Measurements from ENCODE around the gene TOP3A. TPM values are rescaled to one million over a fixed set of nuclear protein-coding genes. Genes with fewer than 3 reads are reported as not detected.

TOP3A gene
- total RNA-seq, 1 donor from 2014 or later, result 38.6 TPM

DNA sequence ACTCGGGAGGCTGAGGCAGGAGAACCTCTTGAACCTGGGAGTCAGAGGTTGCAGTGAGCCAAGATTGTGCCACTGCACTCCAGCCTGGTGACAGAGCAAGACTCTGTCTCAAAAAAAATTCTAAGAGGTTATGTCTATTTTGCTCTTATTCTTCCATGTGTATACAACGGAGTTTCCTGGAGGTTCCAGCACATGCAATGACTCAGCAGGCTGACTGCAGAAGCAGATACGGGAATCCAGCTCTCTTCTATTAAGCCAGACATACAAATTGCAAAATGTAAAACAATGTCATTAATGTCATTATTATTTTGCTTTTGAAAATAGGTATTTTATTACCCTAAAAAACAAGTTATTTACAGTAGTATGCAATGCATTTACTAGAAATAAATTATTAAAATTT, 35.9 kb downstream of the TOP3A start:
- no peak for DNase-seq (ENCODE audit: extremely low read depth, low read depth, low spot score)

GRCh38 chr17:18277076-18277475, 37.7 kb downstream of the TOP3A start:
- DNase-seq (ENCODE audit: extremely low read depth, low read depth, low spot score), result no peak

DNA sequence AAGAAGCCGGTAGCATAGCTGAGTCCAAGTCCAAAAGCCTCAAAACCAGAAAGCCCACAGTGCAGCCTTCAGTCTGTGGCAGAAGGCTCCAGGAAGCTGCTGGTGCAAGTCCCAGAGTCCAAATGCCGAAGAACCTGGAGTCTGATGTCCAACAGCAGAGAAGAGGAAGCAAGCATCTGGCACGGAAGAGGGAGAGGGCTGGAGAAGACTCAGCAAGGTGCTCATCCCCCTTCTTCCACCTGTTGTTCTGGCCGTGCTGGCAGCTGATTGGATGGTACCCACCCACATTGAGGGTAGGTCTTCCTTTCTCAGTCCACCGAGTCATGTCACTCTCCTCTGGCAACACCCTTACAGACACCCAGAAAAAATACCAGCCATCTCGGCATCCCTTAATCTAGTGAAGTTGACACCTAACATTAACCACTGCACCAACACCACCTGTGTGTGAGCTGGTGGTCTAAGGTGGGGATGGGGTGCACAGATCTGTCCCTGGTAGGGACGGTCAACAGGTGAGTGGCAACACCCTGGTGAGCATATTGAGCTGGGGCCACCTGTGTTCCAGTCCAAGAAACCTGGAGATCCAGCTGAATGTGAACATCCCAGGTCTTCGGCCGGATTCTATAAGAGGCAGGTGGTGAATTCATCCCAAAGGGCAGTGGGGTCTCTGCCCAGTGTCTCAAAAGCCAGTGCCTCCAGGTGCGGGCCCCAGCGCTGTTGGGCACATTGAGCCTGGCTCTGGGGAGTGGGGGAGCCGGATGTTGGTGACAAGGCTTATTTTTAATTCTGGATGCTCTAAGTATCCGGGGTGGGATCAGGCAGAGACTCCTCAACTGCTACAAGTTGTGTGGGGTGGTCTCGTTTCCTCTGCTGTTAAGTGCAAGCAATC, 44.5 kb downstream of the TOP3A start:
- DNase-seq (ENCODE audit: extremely low read depth, low read depth, low spot score), result no peak

DNA sequence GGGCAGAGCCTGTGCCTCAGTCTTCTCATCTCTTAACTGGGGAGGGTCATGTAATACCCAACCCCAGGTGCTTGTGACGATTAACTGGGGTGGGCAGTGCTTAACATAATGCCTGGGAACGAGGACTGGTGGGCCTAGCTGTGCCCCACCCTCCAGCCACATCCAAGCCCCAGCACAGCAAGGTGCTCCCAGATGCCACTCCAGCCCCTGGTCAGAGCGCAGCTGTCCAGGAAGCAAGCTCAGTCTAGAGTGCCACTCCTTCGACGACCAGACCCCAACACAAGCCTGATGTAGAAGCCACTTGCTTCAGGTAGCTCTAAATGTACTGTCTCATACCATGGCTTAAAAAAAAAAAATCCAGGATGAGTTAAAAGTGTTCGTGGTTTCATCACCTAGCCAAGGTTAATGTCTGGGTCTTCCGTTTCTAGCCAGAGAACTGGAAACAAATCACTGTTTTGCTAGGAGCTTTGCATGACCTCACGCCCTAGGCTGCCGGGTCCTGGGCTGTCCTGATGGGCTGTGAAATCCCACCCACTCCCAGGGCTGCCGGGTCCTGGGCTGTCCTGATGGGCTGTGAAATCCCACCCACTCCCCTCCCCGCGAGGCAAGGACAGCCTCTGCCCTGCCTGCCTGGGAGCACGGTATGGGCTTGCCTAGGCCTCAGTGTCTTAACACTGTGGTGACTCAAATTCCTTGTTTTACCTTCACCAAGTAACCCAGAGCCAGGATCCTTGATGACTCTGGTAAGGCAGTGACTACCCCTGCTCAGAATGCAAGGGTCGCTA, 46.7 kb downstream of the TOP3A start:
- no peak for DNase-seq (ENCODE audit: extremely low read depth, low read depth, low spot score)

DNA sequence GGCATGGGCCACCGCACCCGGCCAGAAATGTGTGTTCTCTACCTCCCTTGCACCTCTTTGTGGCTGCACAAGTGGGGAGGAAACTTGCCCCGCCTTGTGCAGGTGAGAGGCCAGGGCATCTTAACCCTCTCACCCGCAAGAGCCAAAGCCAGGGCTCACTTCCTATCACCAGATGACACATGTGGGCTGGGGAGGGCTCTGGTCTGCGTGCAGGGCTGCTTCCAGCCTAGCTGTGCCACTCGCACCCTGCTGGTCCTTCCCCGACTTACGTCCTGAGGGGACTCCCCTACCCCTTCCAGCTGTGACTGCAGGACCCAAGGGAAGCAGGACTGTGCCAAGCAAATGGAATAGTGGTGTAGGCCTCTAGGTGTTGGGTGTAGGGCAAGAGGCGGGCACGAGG, 47.4 kb downstream of the TOP3A start:
- no peak for DNase-seq (ENCODE audit: extremely low read depth, low read depth, low spot score)

DNA sequence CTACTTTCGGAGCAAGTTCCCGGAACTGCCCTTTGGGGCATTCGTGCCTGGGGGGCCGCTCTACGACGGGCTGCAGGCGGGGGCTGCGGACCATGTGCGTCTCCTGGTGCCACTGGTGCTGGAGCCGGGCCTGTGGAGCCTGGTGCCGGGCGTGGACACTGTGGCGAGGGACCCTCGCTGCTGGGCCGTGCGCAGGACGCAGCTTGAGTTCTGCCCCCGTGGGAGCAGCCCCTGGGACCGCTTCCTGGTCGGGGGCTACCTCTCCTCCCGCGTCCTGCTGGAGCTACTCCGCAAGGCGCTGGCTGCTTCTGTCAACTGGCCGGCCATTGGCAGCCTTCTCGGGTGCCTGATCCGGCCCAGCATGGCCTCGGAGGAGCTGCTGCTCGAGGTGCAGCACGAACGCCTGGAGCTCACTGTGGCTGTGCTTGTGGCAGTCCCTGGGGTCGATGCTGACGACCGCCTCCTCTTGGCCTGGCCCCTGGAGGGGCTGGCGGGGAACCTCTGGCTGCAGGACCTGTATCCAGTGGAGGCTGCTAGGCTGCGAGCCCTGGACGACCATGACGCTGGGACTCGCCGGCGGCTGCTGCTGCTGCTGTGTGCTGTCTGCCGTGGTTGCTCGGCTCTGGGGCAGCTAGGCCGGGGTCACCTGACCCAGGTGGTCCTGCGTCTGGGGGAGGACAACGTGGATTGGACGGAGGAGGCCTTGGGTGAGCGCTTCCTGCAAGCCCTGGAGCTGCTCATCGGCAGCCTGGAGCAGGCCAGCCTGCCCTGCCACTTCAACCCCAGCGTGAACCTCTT, 50.7 kb downstream of the TOP3A start:
- DNase-seq (ENCODE audit: extremely low read depth, low read depth, low spot score), result no peak

DNA sequence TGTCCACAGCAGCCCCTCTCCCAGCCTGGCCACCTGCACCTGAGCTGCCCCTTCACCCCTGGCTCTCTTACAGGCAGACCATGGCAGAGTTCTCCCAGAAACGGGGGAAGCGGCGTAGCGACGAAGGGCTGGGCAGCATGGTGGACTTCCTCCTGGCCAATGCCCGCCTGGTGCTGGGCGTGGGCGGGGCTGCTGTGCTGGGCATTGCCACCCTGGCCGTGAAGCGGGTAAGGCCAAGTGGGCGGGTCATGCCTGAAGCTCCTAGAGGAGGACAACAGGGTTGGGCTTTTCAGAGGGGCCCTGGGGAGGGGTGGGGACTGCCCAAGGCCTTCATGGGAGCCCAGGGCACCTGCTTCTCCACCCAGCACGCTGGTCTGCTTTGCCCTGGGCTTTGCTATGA, 52.2 kb downstream of the TOP3A start:
- no peak for DNase-seq (ENCODE audit: extremely low read depth, low read depth, low spot score)

- no peak for DNase-seq (ENCODE audit: extremely low read depth, low read depth, low spot score)
Observed at GRCh38 chr17:18262111-18262510, 52.7 kb downstream of the TOP3A start.

- DNase-seq (ENCODE audit: extremely low read depth, low read depth, low spot score), result no peak
Observed at GRCh38 chr17:18261659-18262058, 53.1 kb downstream of the TOP3A start.

GRCh38 chr17:18261146-18261515, 53.7 kb downstream of the TOP3A start:
- no peak for DNase-seq (ENCODE audit: extremely low read depth, low read depth, low spot score)

GRCh38 chr17:18260332-18261145, 54.3 kb downstream of the TOP3A start, which contains the start of gene MIEF2:
MIEF2 (plus strand) TSS chr17:18260662; CDS start chr17:18262721, 2,059 bp downstream.
- DNase-seq (ENCODE audit: extremely low read depth, low read depth, low spot score), result peak; percentile 55

DNA sequence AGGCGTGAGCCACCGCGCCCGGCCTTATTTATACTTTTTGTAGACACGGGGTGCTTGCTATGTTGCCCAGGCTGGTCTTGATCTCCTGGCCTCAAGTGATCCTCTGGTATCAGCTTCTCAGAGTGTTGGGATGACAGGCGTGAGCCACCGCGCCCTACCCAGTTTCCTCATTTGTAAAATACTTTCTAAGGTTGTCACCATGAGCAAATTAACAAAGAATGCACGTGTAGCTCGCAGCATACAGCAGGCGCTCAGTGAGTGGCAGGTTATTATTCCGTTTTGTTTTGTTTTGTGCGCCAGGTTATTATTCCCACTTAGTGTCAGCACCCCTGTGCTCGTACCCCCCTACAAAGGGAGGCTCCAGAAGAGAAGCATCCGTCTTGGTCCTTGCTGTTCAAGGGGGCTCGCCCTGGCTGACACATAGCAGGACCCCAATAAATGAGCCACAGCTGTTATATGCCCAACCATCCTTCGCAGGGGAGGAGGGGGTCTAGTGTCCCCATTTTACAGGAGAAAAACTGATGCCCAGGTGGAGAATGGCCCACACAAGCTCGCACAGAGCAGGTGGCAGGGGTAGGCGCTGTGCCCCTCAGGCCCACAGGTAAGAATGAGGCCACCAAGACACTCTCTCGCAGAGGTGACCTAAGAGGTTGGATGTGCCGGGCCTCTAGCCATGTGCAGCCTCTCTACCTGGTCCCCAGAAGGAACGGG, 55.0 kb downstream of the TOP3A start:
- DNase-seq (ENCODE audit: extremely low read depth, low read depth, low spot score), result no peak

DNA sequence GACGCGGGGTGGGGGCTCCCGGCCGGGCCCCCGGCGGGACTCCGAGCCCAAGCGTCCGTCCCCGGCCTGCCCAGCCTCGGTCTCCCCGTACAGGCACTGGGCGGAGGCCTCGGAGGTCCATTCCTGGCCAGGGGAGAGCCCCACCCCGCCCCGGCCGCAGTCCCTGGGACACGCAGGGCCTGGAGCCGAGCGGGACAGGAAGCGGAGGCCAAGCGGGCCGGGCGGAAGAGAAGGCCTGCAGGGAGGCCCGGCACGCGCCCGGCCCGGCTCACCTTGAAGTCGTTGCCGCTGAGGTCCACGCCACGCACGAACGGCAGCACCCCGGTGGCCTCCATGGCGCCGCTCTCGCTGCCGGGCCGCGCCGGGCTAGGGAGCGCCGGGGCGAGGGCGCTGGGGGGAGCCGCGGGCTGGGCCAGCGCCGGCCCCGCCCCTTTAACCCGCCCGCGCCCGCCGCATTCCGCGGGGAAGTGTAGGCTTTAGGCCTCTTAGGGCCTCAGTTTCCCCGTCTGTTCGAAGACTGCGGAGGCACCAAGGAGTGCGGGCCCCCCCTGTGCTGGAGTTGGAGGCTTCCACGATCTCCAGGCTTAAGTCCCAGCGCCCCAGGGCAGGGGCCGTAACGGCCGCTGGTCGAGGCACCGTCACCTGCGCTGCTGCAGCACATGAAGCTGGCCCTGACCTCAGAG, 56.3 kb downstream of the TOP3A start, which contains the start of gene FLII:
Gene FLII, minus strand, starts transcription at position 383 of the 683 bp plus-strand sequence. Its CDS starts 48 bp downstream, at position 335.
- no peak for DNase-seq (ENCODE audit: extremely low read depth, low read depth, low spot score)

DNA sequence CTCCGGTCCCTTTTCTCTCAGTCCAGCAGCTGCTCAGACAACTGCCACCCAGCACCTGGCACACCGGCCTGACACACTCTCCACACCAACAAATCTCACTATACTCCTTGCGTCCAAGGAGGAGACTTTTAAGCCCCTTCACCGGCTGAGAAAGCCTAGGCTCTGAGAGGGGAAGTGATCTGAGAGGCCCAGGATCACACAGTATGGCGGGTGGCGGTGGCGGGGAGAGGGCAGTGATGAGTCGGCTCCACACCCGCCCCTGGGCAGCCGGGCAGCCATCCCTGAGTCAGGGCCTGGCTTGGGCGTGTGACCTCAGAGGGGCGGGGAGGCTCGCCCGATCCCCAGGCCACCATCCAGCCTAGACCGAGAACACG, 56.8 kb downstream of the TOP3A start:
- no peak for DNase-seq (ENCODE audit: extremely low read depth, low read depth, low spot score)

GRCh38 chr17:18257268-18257981, 57.4 kb downstream of the TOP3A start:
- DNase-seq (ENCODE audit: extremely low read depth, low read depth, low spot score), result no peak

DNA sequence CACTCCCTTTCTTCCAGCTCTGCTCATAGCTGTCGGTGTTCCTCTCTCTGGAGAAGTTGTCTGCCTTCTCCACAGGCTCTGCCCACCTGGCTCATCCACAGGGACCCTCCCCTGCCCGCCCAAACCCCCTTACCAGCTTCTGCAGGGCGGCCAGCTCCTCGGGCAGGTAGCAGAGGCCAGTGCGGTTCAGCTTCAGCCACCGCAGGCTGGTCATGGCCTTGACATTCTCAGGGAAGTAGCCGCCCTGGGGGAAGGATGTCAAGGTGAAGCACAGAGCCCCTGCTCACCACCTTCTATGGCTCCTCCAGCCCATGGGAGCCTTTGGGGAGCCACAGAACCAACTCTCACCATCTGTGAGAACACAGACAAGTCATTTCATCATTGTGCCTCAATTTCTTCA, 58.0 kb downstream of the TOP3A start:
- DNase-seq (ENCODE audit: extremely low read depth, low read depth, low spot score), result no peak

DNA sequence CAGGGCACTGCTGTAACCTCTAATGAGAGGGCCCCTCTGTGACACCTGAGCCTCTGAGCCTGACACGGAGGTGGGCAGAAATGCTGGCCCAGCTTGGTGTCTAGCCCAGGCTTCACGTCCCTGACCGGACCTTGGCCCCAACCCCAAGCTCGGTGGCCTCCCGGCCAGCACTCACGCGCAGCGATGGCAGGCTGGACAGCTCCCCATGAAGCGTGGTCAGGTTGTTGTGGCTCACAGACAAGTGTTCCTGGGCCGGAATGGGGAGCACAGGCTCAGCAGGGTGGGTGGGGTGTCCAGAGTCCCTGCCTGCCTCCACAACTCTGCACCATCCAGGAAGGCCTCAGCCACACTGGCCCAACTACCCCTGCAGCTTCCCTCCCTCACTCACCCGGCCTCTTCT, 58.4 kb downstream of the TOP3A start:
- no peak for DNase-seq (ENCODE audit: extremely low read depth, low read depth, low spot score)

DNA sequence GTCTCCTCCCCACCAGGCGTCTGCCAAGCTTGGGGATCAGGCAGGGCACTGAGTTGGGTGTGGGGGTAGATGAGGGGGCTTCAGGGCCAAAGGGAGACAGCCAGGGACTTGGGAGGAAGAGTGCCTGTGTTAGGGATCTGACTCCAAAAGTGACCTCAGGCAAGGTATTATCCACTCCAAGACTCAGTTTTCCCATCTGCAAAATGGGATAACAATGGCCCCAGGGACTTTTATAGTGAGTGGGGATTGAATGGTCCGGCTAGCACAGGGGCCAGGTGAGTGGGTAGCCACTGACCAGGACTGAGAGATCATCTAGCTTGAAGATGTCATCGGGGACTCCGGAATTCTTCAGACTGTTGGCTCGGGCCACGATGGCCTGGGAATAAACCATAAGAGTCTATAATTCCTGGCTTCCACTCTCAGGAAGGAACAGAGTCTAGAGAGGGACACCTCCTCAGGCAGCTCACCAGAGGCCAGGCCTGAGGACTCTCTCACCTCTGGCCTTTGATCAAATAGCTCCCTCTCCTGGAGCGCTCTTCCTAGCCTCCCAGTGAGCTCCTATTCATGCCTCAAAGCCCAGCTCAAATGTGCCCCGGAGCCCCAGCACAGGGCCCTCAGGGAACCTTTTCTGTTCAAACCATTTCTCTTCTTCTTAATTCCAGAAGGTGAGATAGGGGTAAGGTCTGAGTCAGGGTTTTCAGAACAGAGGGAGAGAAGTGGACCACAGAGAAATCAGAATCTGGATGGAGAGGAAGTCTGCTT, 59.7 kb downstream of the TOP3A start:
- no peak for DNase-seq (ENCODE audit: extremely low read depth, low read depth, low spot score)
